GM18868 (cell line): ENCODE measurements around the gene PEX6.

Experiments
- ATAC-seq: cut with Tn5 transposase; IDR thresholded peaks from one replicate; pipeline ENCODE4 v1.9.1; 2021; ENCODE audit warnings: mild to moderate bottlenecking, moderate library complexity; ENCODE audit not compliant: unreplicated experiment

Gene PEX6

GRCh38 chr6:42937548-42938427 is 41.2 kb downstream of the PEX6 start:
- no peak for ATAC-seq

DNA sequence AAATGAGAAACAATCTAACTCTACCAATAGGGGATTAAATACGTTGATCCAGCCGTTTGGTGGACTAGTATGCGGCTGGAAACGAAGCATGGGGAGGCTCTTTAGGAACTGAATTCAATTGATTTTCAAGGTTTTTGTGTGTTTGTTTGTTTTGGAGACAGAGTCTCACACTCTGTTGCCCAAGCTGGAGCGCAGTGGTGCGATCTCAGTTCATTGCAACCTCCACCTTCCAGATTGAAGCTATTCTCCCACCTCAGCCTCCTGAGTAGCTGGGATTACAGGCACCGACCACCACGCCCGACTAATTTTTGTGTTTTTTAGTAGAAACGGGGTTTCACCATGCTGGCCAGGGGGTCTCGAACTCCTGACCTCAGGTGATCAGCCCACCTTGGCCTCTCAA is 42.6 kb downstream of the PEX6 start:
- ATAC-seq, result no peak

DNA sequence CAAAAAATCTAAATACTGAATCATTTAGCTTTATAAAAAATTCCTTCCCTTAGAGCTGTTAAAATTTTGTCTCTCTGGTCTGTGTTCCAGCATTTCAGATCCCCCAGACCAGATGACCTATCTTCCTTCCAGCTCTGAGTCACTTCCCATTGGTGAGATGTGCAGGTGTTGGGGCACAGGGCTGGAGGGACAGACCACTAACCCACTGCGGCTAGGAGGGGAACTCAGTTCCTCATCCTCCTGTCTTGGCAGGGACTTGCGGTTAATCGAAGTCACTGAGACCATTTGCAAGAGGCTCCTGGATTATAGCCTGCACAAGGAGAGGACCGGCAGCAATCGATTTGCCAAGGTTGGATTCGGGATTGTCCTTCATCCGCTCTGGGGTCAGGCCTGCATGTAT is 43.7 kb downstream of the PEX6 start:
- ATAC-seq, result no peak

DNA sequence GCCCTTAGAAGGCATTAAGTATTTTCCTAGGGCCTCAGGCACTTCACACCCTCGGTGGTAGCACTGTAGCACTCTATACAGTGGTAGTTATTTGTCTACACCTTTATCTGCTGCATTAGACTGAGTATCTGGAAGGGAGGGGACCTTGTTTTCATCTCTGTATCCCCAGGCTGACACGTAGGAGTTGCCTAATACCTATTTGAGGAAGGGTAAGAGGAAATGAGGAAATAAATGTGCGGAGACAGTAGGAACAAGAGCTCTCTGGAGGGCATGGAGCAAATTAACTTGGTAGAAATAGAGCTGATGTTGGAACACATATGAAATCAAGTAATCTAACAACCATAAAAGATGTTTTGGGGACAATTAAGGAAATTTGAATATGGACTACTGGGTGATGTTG is 45.8 kb downstream of the PEX6 start:
- ATAC-seq, result no peak

- ATAC-seq, result no peak
Measured at GRCh38 chr6:42932412-42932811, 46.6 kb downstream of the PEX6 start.

DNA sequence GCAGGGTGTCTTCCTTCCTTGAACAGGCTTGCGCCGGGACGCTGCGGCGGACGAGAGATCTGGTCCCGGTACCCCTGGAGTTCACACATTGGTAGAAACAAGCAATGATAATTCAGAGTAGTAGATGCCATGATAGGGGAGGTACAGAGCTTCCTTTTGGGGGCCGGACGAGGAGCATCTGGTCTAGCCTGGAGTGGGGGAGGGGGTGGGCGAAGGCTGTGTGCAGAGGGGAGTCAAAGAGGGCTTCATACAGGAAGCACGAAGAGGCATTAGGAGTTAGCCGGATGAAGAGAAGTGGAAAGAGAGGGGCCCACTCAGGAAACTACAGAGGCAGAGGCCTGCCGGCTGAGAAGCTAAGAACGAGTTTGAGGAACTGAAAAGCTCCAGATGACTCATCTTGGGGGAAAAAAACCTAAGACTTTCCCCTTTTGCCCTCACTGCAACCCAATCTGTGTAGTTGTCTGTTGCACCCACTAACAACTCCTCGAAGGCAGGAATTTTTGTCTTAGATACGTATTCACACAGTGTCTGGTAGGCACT is 49.1 kb downstream of the PEX6 start:
- peak; percentile 57 for ATAC-seq

GRCh38 chr6:42928986-42929820 is 49.8 kb downstream of the PEX6 start, which contains the start of gene CNPY3:
Gene CNPY3, plus strand, starts transcription at chr6:42929480. Its CDS starts 91 bp downstream, at chr6:42929571.
- peak; percentile 70 for ATAC-seq

DNA sequence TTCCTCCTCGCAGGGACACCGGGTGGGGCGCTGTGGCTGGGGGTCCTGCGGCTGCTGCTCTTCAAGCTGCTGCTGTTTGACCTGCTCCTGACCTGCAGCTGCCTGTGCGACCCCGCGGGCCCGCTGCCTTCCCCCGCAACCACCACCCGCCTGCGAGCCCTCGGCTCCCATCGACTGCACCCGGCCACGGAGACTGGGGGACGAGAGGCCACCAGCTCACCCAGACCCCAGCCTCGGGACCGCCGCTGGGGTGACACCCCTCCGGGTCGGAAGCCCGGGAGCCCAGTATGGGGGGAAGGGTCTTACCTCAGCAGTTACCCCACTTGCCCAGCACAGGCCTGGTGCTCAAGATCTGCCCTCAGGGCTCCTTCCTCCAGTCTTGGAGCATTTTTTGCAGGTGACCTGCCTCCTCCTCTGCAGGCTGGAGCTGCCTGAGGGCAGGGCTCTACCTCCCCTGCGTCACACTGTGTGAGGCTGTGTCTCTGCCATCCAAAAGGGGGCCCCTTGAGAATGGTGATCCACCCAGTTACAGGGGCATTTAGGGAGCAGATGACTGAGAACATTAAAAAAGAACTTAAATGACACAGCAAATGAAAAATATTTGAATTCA is 53.6 kb downstream of the PEX6 start:
- ATAC-seq, result no peak

DNA sequence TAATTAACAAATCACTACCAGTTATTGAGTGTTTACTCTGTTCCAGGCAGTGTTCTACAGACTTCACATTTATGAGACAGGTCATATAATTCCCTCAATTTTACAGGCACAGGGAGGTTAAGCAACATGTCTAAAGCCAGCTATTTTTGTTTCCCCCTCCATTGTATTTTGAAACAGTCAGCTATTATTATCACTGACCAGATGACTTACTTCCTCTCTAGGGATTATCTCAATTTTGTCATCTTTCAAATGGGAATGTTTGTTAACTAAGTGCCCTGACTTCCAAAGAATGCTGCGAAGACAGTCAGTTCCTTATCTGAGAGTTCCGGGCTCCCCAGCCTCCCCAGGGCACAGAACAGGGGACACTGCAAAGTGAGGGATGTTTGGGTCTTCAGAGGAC is 55.3 kb downstream of the PEX6 start:
- ATAC-seq, result no peak

DNA sequence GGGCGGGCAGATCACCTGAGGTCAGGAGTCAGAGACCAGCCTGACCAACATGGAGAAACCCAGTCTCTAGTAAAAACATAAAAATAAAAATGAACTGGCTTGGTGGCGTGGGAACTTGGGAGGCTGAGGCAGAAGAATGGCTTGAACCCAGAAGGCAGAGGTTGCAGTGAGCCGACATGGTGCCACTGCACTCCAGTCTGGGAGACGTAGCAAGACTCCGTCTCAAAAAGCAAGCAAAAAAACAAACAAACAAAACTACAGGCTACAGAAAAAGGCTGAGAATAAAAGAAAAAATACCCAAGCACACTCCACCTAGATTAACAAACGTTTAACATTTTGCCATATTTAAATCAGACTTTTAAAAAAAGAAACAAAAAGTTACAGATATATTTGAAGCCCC is 57.2 kb downstream of the PEX6 start:
- ATAC-seq, result no peak

DNA sequence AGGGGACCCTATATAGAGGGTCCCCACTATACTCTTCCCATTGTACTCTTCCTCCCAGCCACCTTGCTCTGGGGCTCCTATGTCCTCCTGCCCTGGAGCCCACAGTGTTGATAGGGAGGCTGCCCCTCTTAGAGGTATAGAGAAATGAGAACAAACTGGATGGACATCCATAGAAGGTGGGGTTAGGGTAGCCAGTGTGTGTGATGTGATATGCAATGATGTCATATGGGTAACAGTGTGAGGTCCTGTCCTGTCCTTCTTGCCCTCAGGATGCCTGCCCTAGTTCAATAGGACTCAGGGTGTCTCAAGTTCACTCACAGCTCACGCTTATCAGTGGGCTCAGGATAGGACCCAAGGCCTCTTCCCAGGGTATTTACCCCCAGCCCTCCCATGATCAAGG is 62.7 kb downstream of the PEX6 start:
- ATAC-seq, result no peak

DNA sequence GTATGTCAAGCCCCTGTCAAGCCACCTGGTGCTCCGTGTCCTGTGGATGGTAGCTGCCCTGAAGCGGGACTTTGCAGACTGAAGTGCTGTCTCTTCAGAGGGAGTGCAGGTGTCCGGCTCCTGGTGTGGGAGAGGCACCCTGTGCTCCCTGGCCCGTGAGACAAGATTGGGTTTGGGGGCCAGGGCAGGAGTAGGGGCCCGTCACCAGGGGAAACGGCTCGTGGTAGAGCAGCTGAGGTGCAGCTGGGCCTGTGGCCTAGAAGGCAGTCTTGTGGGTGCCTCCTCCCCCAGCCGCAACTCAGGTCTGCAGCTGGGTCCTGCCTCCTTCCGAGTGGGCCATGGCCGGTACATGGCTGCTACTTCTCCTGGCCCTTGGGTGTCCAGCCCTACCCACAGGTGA is 63.2 kb downstream of the PEX6 start, which contains the start of gene PTCRA:
PTCRA (plus strand) TSS at position 322 of the 400 bp plus-strand sequence; CDS start at position 339, 17 bp downstream.
- ATAC-seq, result no peak

DNA sequence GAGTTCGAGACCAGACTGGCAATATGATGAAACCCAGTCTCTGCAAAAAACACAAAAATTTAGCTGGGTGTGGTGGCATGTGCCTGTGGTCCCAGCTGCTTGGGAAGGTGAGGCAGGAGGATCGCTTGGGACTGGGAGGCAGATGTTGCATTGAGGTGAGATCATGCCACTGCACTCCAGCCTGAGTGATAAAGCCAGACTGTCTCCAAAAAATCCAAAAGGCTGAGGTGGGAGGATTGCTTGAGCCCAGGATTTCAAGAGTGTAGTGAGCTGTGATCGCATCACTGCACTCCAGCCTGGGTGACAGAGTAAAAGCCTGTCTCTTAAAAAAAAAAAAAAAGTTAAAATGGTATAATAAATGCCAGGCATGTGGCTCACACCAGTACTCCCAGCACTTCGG is 64.4 kb downstream of the PEX6 start:
- ATAC-seq, result no peak
